ENCODE data around the gene MCF2L. TPM values are rescaled to one million over a fixed set of nuclear protein-coding genes. Genes with fewer than 3 reads are reported as not detected.

The MCF2L gene
- total RNA-seq, 4 donors from 2014 or later, result 10.2 to 25.4 (median 16.9) TPM

GRCh38 chr13:113022745-113023574 is 53.9 kb downstream of the MCF2L start:
- no peaks in the 10 kb centered on the region for H3K9me3 ChIP-seq
- DNase-seq, result no peak
- H3K36me3 ChIP-seq, result peaks cover 0 to 4% (median 0%) of the 10 kb centered on the region in 3 donors
- H3K4me3 ChIP-seq, result peak overlapping the region; percentile 16 to 43 (median 22)
- 24 to 43% methylated on average over 25 to 30 of the region's 39 CpGs for WGBS, 2 donors
- TF ChIP-seq CTCF (IDR thresholded peaks at IDR 0.05), result no peak
- no peak for TF ChIP-seq POLR2A (IDR thresholded peaks at IDR 0.05)
- peak overlapping the region; percentile 55 to 78 (median 68) for H3K27ac ChIP-seq
- H3K4me1 ChIP-seq, result peaks cover 5 to 37% (median 18%) of the 10 kb centered on the region in 3 donors
- intact Hi-C loops (cut with DNase I), result no loop called here
- peaks cover 0 to 7% (median 0%) of the 10 kb centered on the region in 4 donors for H3K27me3 ChIP-seq

- Histone ChIP-seq H3K9me3 (no peaks in the 10 kb centered on the region), H3K4me1 (peaks cover 5 to 28% (median 12%) of the 10 kb centered on the region in 3 donors), H3K4me3 (no peak overlapping the region), H3K27ac (peak overlapping the region in 3 of 4 donors; percentile 59 to 78 (median 77)), H3K27me3 (peaks cover 0 to 7% (median 0%) of the 10 kb centered on the region in 4 donors), H3K36me3 (peaks cover 0 to 4% (median 0%) of the 10 kb centered on the region in 3 donors)
- intact Hi-C loops (cut with DNase I), result no loop called here
- no peak for TF ChIP-seq CTCF (IDR thresholded peaks at IDR 0.05)
- no peak for TF ChIP-seq POLR2A (IDR thresholded peaks at IDR 0.05)
- DNase-seq, result no peak
- 85 to 88% methylated on average over 5 to 12 of the region's 16 CpGs for WGBS, 2 donors
These were observed 54.8 kb downstream of the MCF2L start for GRCh38 chr13:113023694-113024430.

GRCh38 chr13:113024466-113024865 is 55.5 kb downstream of the MCF2L start:
- no peak overlapping the region for H3K4me3 ChIP-seq
- no peak overlapping the region for H3K27ac ChIP-seq
- no peak for DNase-seq
- H3K4me1 ChIP-seq, result peaks cover 5 to 30% (median 12%) of the 10 kb centered on the region in 3 donors
- WGBS, 2 donors, result 74 to 83% methylated on average over 12 to 13 of the region's 13 CpGs
- H3K9me3 ChIP-seq, result no peaks in the 10 kb centered on the region
- intact Hi-C loops (cut with DNase I), result no loop called here
- TF ChIP-seq POLR2A (IDR thresholded peaks at IDR 0.05), result no peak
- no peak for TF ChIP-seq CTCF (IDR thresholded peaks at IDR 0.05)
- peaks cover 0 to 4% (median 0%) of the 10 kb centered on the region in 3 donors for H3K36me3 ChIP-seq
- H3K27me3 ChIP-seq, result peaks cover 0 to 7% (median 0%) of the 10 kb centered on the region in 4 donors

GRCh38 chr13:113026391-113026910 is 57.4 kb downstream of the MCF2L start:
- no peak for DNase-seq
- peaks cover 0 to 7% (median 0%) of the 10 kb centered on the region in 4 donors for H3K27me3 ChIP-seq
- no peak for TF ChIP-seq POLR2A (IDR thresholded peaks at IDR 0.05)
- TF ChIP-seq CTCF (IDR thresholded peaks at IDR 0.05), result no peak
- 95 to 100% methylated on average over 3 to 7 of the region's 21 CpGs for WGBS, 2 donors
- peaks cover 0 to 4% (median 0%) of the 10 kb centered on the region in 3 donors for H3K36me3 ChIP-seq
- H3K4me1 ChIP-seq, result peaks cover 5 to 31% (median 12%) of the 10 kb centered on the region in 3 donors
- no peak overlapping the region for H3K27ac ChIP-seq
- H3K9me3 ChIP-seq, result no peaks in the 10 kb centered on the region
- H3K4me3 ChIP-seq, result no peak overlapping the region
- intact Hi-C loops (cut with DNase I), result loop anchor here (5.0 kb wide), 1 partner anchor 84 kb away; no protein-coding TSS in a partner anchor
